ENCODE measurements around the gene PDE4B.

PDE4B gene

DNA sequence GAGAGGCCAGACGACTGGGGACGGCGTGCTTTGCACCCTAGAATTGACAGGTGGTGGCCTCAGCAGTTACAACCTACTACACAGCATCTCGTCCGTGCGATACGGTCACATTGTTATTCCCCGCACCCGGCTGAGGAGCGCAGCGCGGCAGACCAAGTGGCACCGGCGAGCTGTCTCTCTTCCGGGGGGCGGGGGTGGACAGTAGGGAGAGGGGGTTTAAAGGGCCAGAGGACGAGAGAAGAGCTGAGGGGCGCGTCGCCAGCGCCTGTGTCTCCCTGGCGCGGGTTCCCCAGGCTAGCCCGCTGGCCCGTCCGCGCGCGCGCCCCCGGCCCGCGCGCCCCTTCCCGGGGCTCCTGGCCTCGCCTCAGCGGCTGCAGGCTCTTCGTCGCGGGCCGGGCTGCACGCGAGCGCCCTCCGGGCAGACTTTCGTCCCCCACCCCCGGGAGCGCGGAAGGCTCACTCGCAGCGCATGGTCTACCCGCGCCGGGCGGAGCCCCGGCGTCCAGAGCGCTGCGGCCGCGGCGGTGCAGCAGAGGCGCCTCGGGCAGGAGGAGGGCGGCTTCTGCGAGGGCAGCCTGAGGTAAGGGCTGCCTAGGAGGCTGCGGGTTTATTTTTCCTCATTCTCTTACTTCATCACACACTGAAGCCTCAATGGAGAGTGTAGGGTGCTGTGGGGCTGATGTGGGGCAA lies at the start of gene PDE4B:
TSS of gene PDE4B (plus strand) at position 227 of the 690 bp plus-strand sequence.
- DNase-seq = peak; percentile 31

DNA sequence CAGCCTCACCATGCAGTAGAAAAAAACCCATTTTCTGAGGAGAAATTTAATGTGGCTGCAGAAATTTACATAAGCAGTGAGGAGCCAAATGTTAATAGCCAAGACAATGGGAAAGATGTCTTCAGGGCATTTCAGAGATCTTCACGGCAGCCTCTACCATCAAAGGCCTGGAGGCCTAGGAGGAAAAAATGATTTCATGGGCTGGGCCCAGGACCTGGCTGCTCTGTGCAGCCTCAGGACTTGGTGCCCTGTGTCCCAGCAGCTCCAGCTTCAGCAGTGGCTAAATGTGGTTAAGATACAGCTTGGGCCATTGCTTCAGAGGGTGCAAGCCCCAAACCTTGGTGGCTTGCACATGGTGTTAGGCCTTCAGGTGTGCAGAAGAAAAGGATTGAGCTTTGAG lies 48.0 kb upstream of the PDE4B start:
- DNase-seq = no peak

DNA sequence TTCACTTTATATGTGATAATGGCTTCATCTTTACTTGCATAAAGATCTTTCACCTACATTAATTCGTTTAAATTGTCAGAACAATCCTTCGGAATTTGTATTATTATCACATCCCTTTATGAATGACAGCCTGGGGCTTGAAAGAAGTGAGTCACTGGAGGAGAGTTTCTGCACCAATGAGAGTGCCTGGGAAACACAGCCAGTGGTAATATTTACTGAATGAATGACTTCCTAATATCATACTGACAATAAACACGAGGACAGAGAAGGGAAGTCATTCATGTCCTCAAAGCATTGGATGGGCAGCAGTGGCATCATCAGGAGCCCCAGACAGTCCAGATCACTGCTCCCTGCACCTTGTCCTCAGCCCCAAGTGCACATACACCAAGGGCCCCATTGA lies 40.7 kb upstream of the PDE4B start:
- DNase-seq = no peak

DNA sequence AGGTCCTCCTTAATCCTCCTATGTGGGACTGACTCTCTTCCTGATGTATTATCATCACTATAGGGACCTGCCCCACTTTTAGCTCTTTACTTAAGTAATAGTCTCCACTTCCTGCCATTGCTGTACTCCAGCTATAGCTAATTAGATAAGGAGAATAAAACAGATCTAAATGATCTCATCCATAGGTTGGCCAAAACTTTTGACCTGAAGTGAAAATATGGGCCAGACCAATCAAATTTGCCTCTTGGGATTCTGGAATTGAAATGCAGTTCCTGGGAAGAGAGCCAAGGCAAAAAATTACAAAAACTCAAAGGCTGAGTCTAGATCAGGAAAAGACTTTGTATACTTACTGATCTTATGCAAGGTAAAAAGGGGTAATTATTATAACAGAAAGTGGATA lies 36.1 kb upstream of the PDE4B start:
- no peak for DNase-seq

- no peak for DNase-seq
These were observed 35.2 kb upstream of the PDE4B start for GRCh38 chr1:65757531-65757930.

DNA sequence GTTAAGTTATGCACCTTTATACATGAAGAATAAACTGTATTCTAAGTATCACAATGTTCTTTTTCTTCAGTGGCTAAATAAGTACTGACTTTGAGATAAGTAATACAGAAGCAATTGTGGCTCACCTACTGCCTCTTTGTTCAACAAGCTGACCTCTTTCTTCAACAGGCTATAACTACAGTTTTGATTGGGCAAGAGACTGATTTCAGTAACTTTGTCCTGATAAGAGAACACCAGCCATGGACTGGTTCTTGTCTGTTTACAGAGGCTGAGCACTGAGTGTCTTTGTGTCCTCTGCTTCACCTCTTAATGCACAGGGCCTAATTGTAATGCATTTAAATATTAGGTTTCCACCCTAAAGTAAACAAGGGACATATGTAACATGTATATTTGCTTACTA lies 34.6 kb upstream of the PDE4B start:
- DNase-seq = no peak

GRCh38 chr1:65759516-65759915 lies 33.2 kb upstream of the PDE4B start:
- DNase-seq = no peak

- DNase-seq = no peak
These were observed 30.4 kb upstream of the PDE4B start for GRCh38 chr1:65762081-65762862.

- no peak for DNase-seq
These were observed 28.6 kb upstream of the PDE4B start for GRCh38 chr1:65764052-65764451.

DNA sequence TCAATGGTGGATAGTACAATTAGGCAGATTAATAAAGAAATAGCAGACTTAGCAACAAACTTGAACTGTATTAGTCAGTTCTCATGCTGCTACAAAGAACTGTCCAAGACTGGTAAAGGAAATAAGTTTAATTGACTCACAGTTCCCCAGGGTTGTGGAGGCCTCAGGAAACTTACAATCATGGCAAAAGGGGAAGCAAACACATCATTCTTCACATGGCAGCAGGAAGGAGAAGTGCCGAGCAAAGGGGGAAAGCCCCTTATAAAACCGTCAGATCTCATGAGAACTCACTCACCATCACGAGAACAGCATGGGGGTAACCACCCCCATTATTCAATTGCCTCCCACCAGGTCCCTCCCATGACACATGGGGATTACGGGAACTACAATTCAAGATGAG lies 27.1 kb upstream of the PDE4B start:
- DNase-seq = no peak

DNA sequence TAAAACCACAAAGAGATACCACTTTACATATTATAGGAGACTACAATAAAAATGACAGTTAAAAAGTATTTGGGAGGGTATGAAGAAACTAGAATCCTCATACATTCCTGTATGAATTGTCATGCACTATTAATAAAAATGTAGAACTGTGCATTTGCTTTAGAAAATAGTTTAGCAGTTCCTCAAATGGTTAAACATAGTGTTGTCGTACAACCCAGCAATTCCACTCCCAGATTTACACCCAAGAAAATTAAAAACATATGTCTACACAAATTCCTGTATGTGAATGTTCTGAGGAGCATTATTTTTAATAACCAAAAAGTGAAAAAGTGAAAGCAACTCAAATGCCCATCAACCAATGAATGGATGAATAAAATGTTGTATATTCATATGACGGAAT lies 23.1 kb upstream of the PDE4B start:
- DNase-seq = no peak

DNA sequence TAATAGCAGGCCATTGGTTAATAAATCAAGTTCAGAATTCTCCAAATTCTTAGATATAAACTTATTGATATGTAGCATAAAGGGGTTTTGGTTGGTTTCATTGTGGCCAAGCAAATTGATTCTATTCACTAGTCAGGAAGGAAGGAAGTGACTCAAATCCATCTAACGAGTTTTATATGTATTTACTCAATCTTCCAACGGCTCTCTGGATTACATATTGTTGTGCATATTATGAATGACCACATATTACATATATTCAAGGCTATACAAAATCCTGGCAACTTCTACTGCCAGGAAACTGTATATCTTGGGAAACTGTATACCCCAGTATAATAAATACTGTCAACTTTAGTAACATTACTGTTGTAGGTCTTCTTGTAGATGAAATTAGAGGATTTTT lies 20.1 kb upstream of the PDE4B start:
- DNase-seq = no peak

GRCh38 chr1:65773391-65774123 lies 19.1 kb upstream of the PDE4B start:
- no peak for DNase-seq

DNA sequence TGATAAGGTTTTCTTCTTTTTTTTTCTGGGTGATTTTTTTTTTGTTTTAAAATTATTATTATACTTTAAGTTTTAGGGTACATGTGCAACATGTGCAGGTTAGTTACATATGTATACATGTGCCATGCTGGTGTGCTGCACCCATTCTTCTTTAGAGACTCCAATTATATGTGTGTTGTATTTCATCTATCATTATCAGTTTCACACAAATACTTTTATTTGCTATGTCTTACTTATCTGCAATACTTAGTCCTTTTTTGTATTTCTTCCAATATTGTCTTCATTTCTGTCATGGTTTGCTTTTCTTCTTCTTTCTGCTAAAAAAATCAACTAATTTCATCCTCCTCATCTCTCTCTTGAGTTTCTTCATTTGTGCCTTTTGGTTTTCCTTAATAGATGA lies 3.9 kb upstream of the PDE4B start:
- DNase-seq = no peak

DNA sequence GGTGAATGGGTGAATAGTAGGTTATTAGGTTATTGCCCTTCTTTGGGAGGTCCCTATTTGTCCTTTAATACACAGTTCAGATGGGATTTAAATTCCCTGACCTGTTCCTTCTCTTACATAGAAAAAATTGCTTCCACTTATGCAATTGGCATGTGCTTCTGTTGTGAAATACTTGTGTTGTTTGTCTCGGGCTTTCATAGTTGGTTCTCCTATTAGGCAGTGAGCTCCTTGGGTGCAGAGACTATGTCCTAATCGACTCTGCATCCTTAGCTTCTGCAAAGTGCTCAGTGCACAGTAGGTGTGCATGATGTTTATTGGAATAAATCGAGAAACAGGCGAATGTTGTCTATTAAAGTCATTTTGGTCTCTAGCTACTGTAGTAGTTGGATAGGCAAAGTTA lies 1.3 kb upstream of the PDE4B start:
- no peak for DNase-seq

DNA sequence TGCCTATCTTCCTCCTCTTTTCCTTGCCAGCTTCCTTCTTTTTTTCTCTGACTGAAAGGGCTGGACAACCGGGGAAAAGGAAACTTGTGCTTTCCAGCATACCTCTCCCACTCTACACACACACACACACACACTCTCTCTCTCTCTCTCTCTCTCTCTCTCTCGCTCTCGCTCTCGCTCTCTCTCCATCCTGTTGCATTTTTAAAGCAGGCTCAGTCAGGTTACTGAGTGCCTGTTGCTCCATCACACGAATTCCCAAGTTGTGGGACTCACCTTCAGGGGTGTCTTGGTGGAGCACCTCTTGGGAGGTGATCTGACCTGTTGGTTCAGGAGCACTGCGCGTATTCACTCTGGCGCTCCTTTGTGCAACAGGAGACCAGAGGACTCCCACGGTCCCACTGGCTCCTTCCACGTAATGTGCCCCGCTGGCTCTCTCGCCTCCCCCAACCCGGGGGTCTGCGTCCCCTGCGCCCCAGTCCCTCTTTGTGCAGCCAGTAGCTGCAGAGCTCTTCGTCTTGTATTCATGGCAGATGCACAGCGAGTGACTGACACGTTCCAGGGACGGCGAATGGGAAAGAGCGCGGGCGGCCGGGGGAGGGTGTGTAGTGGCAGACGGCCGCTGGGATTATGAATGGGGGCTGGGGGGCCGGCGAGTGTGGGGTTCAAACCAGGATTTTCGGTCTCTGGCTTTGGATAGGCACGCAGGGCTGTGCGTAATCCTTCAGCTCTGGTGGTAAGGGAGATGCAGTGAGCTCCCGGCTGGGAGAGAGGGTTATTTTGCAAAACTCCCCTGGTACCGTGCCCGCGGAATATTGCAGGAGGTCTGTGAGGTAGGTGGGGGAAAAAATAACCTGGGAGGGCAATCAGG lies 660 bp upstream of the PDE4B start:
- no peak for DNase-seq

DNA sequence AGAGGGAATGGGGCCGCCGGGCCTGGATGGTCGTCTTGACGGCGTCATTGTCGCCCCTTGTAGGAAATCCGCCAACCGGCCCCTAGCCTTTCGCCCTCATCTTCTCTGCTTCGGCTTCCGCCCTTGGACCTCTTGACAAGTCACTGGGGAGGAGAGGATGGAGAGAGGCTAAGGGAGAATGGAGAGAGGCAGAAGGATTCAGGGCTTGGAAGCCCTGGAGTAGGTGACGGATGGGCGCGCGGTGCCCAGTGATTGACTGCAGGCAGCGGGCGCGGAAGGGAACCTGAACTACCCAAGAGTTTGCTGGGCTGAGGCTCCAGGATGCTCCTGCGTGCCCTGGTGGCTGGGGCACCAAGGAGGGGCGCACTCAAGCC lies 651 bp downstream of the PDE4B start:
- DNase-seq = no peak

DNA sequence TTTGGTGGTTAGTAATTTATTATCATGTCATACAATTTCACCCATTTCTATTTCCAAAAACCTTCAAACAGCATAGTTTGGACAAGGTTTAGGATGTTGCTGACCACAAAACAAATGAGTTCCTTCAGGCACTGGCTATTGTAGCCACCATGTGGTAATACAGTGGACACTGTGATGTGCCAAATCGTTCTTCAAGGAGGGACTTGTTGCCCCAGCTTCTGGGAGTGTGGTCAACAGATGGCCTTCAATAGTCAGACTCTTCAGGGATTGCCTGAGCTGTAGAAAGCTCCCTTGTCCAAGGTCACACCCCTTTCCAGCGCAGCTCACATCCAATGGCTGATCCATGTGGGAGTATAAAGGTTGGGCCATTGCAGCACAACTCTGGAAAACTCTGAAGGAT lies 2.6 kb downstream of the PDE4B start:
- DNase-seq = no peak

DNA sequence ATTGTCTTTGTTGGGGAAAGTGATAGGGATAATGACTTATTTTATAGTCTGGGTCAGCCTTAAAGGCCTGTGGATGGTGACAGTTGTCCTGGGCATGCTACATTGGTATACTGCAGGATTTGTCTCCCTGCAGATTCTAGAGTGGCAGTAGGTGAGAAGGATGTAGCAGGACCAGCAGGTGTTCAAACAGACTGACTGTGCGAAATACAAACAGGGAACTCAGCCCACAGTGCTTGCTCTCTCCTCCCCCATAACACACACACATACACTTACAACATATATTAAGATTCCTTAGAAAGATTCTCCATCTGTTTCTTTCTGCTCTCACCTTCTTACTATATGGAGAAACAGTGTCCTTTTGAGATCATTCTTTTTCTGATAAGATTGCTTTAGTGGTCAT lies 6.9 kb downstream of the PDE4B start:
- peak; percentile 44 for DNase-seq

GRCh38 chr1:65804584-65804983 lies 11.9 kb downstream of the PDE4B start:
- DNase-seq = no peak

- no peak for DNase-seq
These were observed 19.4 kb downstream of the PDE4B start for GRCh38 chr1:65812065-65812464.

DNA sequence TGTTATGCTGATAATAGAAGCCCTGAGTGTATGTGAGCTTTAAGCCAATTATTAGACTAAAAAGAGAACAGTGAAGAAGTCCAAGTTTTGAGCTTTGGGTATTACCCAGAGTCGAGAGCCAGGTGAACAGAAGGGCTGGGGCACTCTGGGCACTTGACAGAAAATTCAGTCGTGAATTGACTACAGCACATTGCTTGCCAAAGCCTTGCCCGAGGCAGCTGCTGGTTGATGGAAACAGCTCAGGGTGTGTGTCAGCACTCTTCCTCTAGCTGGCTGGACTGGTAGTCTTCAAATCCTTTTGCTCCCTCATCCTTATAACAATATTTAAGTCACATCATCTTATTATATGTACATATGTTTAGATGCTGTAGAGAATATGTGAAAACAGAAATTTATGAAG lies 21.3 kb downstream of the PDE4B start:
- DNase-seq = no peak

- no peak for DNase-seq
These were observed 22.1 kb downstream of the PDE4B start for GRCh38 chr1:65814752-65815151.

Data from NCI-H146 (cell line).